ENCODE measurements around the gene SSBP2. TPM values are rescaled to one million over a fixed set of nuclear protein-coding genes. Genes with fewer than 3 reads are reported as not detected.

SSBP2 gene
- total RNA-seq, 2 donors from 2014 or later: 25.1 to 26.9 TPM

DNA sequence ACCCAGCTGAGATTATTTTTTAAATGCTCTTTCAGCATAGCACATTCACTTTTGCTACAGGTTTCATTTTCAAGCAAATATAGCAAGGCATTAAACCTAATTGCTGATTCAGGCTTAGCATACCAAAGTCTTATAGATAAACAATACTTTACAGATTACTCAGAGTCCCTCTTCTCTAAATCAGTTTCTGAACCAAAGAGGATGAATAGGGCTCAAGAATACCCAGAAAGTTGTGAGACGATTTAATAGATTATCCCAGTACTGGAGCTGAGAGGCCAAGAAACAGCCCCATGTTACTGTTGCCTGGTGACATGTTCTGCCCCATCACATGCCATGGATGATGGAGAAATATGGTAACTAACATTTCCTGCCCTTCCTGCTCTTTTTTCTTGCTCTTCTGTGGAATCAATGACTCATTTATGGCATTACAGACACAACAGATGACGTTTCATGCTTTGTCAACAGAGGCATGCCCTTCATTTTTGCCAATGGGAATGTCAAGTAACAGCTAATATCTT, 18.1 kb upstream of the SSBP2 start:
- intact Hi-C loops (cut with DNase I): no loop called here
- no peak for DNase-seq (ENCODE audit: low spot score)
- no peaks in the 10 kb centered on the region for H3K27me3 ChIP-seq (replicated peaks; ENCODE audit: insufficient read depth)
- no peaks in the 10 kb centered on the region for H3K9me3 ChIP-seq
- WGBS: 64% methylated on average over 2 of the region's 2 CpGs
- no peak for TF ChIP-seq CTCF (IDR thresholded peaks at IDR 0.05)
- TF ChIP-seq POLR2AphosphoS5 (IDR thresholded peaks at IDR 0.05): no peak
- TF ChIP-seq POLR2A (IDR thresholded peaks at IDR 0.05): no peak
- no peaks in the 10 kb centered on the region for H3K36me3 ChIP-seq
- H3K4me3 ChIP-seq: no peak overlapping the region
- H3K27ac ChIP-seq: no peak overlapping the region
- H3K4me1 ChIP-seq (replicated peaks): no peaks in the 10 kb centered on the region

DNA sequence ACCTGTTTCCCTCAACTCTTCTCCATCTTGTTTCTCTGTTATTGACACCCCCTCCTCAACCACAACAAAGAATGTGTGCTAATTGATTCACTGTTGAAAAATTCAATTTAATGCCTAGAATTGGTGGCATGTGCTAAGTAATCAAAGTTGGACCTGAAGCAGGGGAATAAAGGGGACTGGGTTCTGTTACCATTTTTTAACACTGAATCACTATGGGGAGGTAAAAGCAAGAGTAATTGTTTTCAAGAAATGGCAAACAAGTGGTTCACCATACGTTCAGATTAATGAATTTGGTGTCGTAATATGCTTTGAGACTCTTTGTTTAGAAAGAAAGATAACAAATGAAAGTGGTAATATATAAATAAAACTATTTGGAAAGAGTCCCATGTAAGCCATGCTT, 17.0 kb upstream of the SSBP2 start:
- no peak for DNase-seq (ENCODE audit: low spot score)
- intact Hi-C loops (cut with DNase I): no loop called here
- TF ChIP-seq CTCF (IDR thresholded peaks at IDR 0.05) (no peak), POLR2AphosphoS5 (IDR thresholded peaks at IDR 0.05) (no peak), POLR2A (IDR thresholded peaks at IDR 0.05) (no peak)
- no peaks in the 10 kb centered on the region for H3K36me3 ChIP-seq
- H3K4me1 ChIP-seq (replicated peaks): no peaks in the 10 kb centered on the region
- H3K9me3 ChIP-seq: no peaks in the 10 kb centered on the region
- no peak overlapping the region for H3K27ac ChIP-seq
- no peaks in the 10 kb centered on the region for H3K27me3 ChIP-seq (replicated peaks; ENCODE audit: insufficient read depth)
- 82% methylated on average over 2 of the region's 2 CpGs for WGBS
- H3K4me3 ChIP-seq: no peak overlapping the region

GRCh38 chr5:81767097-81767496, 16.2 kb upstream of the SSBP2 start:
- TF ChIP-seq POLR2A (IDR thresholded peaks at IDR 0.05) (no peak), CTCF (IDR thresholded peaks at IDR 0.05) (no peak), POLR2AphosphoS5 (IDR thresholded peaks at IDR 0.05) (no peak)
- intact Hi-C loops (cut with DNase I): no loop called here

GRCh38 chr5:81766611-81767010, 15.7 kb upstream of the SSBP2 start:
- Histone ChIP-seq H3K36me3 (no peaks in the 10 kb centered on the region), H3K27ac (no peak overlapping the region), H3K9me3 (no peaks in the 10 kb centered on the region), H3K4me3 (no peak overlapping the region), H3K4me1 (replicated peaks) (no peaks in the 10 kb centered on the region), H3K27me3 (replicated peaks; ENCODE audit: insufficient read depth) (no peaks in the 10 kb centered on the region)
- no peak for DNase-seq (ENCODE audit: low spot score)
- intact Hi-C loops (cut with DNase I): no loop called here
- TF ChIP-seq CTCF (IDR thresholded peaks at IDR 0.05) (no peak), POLR2AphosphoS5 (IDR thresholded peaks at IDR 0.05) (no peak), POLR2A (IDR thresholded peaks at IDR 0.05) (no peak)
- 90% methylated on average over 7 of the region's 7 CpGs for WGBS

More at GRCh38 chr5:81767097-81767496, 16.2 kb upstream of the SSBP2 start:
- Histone ChIP-seq H3K27ac (no peak overlapping the region), H3K36me3 (no peaks in the 10 kb centered on the region), H3K4me3 (no peak overlapping the region), H3K9me3 (no peaks in the 10 kb centered on the region), H3K4me1 (replicated peaks) (no peaks in the 10 kb centered on the region), H3K27me3 (replicated peaks; ENCODE audit: insufficient read depth) (no peaks in the 10 kb centered on the region)
- DNase-seq (ENCODE audit: low spot score): no peak
- WGBS: 85% methylated on average over 8 of the region's 8 CpGs

DNA sequence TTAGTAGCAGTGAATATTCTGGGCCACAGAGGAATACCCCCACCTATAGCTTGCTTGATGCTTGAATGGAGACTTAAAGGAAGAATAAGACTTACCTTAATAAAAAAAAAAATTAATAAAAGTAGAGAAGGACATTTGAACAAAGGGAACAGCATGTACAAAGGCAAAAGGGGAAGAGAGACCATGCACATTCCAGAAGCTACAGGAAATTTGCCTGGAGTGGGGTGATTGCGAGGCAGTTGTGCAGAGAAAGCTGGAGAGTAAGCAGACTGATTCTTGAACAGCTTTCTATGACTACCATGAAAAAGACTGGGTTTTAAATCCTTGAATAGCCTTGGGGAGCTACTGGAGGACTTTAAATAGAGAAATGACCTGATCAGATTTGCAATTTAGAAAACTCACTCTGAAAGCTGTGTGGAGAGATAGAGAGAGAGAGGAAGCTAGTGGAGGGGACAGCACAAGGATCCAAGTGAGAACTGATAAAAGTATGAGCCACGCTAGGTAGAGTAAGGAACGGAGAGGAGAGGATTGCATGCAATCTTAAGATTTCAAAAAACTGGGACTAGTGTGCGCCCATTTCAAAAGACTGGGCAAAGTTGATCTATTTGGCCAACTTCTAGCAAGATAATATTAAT, 12.5 kb upstream of the SSBP2 start:
- no peaks in the 10 kb centered on the region for H3K9me3 ChIP-seq
- no peaks in the 10 kb centered on the region for H3K27me3 ChIP-seq (replicated peaks; ENCODE audit: insufficient read depth)
- H3K4me3 ChIP-seq: no peak overlapping the region
- no peak for TF ChIP-seq CTCF (IDR thresholded peaks at IDR 0.05)
- TF ChIP-seq POLR2A (IDR thresholded peaks at IDR 0.05): no peak
- no peak for TF ChIP-seq POLR2AphosphoS5 (IDR thresholded peaks at IDR 0.05)
- intact Hi-C loops (cut with DNase I): no loop called here
- H3K4me1 ChIP-seq (replicated peaks): no peaks in the 10 kb centered on the region
- H3K27ac ChIP-seq: no peak overlapping the region
- WGBS: 91% methylated on average over 4 of the region's 4 CpGs
- no peak for DNase-seq (ENCODE audit: low spot score)
- H3K36me3 ChIP-seq: no peaks in the 10 kb centered on the region

Measured in prostate gland (tissue), 2 donors.